ENCODE measurements around the gene ZDHHC14.

Gene ZDHHC14

DNA sequence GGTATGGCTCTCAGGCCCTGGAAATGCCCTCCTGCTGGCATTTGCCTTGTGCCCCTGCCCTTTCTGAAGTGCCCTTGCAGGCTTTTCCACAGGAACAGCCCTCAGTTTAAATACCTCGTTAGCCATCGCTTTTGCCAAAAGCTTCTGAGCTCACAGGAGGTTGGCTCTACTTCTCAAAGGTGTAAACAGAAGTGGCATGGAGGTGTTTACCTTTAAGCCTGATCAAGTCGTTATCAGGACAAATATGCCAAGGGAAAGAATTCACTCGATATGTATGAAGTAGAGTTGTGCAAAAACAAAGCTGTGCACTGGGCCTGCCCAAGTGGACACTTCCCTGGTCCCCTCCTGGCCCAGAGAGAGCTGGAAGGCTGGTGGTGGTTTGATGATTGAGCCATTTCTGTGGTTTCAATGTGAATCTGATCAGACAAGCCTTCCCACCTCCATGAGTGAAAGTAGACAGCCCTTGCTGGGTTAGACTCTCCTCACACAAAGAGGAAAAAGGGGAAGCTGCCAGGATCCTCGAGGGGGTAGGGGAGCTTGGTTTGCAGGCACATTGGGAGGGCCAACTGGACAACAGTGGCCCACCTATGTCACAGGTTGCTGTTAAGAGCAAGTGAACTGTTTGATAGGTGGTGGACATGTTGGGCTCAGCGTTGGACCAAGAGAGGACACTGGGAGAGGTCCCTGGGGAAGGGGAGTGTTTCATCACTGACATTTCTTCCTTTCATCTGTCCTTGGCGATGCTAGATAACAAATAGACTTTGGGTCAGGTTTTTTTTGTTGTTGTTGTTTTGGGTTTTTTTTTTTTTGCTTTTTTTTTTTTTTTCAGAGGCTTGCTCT is 98.7 kb downstream of the ZDHHC14 start:
- TF ChIP-seq, protein P1, sequence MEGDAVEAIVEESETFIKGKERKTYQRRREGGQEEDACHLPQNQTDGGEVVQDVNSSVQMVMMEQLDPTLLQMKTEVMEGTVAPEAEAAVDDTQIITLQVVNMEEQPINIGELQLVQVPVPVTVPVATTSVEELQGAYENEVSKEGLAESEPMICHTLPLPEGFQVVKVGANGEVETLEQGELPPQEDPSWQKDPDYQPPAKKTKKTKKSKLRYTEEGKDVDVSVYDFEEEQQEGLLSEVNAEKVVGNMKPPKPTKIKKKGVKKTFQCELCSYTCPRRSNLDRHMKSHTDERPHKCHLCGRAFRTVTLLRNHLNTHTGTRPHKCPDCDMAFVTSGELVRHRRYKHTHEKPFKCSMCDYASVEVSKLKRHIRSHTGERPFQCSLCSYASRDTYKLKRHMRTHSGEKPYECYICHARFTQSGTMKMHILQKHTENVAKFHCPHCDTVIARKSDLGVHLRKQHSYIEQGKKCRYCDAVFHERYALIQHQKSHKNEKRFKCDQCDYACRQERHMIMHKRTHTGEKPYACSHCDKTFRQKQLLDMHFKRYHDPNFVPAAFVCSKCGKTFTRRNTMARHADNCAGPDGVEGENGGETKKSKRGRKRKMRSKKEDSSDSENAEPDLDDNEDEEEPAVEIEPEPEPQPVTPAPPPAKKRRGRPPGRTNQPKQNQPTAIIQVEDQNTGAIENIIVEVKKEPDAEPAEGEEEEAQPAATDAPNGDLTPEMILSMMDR (IDR thresholded peaks at IDR 0.05; ENCODE audit: poor library complexity, severe bottlenecking): no peak
- DNase-seq (ENCODE audit: low spot score): no peak
- no peak for ATAC-seq (ENCODE audit: low read depth)
- Histone ChIP-seq H3K4me3 (ENCODE audit: severe bottlenecking) (no peak overlapping the region), H3K27ac (ENCODE audit: poor library complexity, severe bottlenecking) (no peak overlapping the region), H3K4me1 (ENCODE audit: insufficient read depth, poor library complexity, severe bottlenecking) (no peaks in the 10 kb centered on the region), H3K9me3 (ENCODE audit: severe bottlenecking) (no peaks in the 10 kb centered on the region), H3K36me3 (ENCODE audit: low read depth) (no peaks in the 10 kb centered on the region), H3K27me3 (ENCODE audit: insufficient read depth, poor library complexity, severe bottlenecking) (no peaks in the 10 kb centered on the region)

DNA sequence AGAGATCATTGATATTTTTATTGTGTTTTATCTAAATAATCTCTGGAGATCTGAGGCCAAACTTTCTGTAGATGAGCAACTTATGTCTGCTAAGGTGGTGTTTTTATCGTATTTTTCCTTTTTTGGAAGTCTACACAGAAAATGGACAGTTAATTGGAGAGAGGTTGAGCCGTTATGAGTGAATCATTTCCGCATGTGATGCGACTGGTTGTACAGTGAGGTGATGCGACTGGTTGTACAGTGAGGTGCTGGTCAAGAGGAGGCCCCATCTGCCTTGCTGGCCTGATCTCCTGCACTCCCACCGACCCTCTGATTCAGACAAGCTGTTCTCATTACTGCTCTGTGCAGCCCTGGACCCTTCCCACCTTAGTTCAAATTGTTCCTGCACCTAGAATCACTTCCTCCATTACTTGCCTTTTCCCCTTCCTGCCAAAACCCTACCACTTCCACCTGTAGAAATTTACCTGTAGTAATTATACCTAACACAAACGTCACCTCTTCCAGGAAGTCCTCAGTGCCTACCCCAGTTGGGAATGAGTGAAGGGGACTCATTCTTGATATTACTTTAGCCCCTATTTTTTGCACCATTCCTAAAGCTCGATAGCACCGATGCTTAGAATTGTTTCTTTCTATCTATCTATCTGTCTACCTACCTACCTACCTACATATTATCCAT is 100.3 kb downstream of the ZDHHC14 start:
- H3K27me3 ChIP-seq (ENCODE audit: insufficient read depth, poor library complexity, severe bottlenecking): no peaks in the 10 kb centered on the region
- H3K4me1 ChIP-seq (ENCODE audit: insufficient read depth, poor library complexity, severe bottlenecking): no peaks in the 10 kb centered on the region
- H3K36me3 ChIP-seq (ENCODE audit: low read depth): no peaks in the 10 kb centered on the region
- peaks cover 2% of the 10 kb centered on the region for H3K9me3 ChIP-seq (ENCODE audit: severe bottlenecking)
- TF ChIP-seq, protein P1 (IDR thresholded peaks at IDR 0.05; ENCODE audit: poor library complexity, severe bottlenecking): no peak
- no peak for ATAC-seq (ENCODE audit: low read depth)
- H3K27ac ChIP-seq (ENCODE audit: poor library complexity, severe bottlenecking): no peak overlapping the region
- no peak for DNase-seq (ENCODE audit: low spot score)
- H3K4me3 ChIP-seq (ENCODE audit: severe bottlenecking): no peak overlapping the region

DNA sequence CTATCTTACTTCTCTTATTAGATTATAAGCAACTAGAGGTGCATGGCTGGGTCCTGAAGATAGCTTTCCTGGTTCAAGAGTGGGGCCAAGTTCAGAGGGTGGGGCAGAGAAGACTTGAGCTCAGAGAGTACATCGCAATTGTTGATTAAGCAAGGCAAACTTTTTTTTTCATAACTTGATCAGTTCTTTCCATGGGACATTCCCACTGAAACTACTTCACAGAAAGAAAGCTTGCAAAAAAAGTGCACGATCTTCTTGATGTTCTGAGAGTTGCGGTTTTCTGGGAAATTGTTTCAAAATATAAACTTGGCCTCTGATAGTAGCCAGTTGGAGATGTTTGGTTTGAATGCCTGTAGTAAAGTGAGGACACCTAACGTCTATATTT is 100.9 kb downstream of the ZDHHC14 start:
- peaks cover 2% of the 10 kb centered on the region for H3K9me3 ChIP-seq (ENCODE audit: severe bottlenecking)
- no peak for ATAC-seq (ENCODE audit: low read depth)
- no peaks in the 10 kb centered on the region for H3K4me1 ChIP-seq (ENCODE audit: insufficient read depth, poor library complexity, severe bottlenecking)

GRCh38 chr6:157483770-157484169 is 102.8 kb downstream of the ZDHHC14 start:
- no peak for ATAC-seq (ENCODE audit: low read depth)
- Histone ChIP-seq H3K4me1 (ENCODE audit: insufficient read depth, poor library complexity, severe bottlenecking) (no peaks in the 10 kb centered on the region), H3K27me3 (ENCODE audit: insufficient read depth, poor library complexity, severe bottlenecking) (no peaks in the 10 kb centered on the region), H3K9me3 (ENCODE audit: severe bottlenecking) (peaks cover 2% of the 10 kb centered on the region), H3K36me3 (ENCODE audit: low read depth) (no peaks in the 10 kb centered on the region), H3K27ac (ENCODE audit: poor library complexity, severe bottlenecking) (no peak overlapping the region), H3K4me3 (ENCODE audit: severe bottlenecking) (no peak overlapping the region)
- no peak for DNase-seq (ENCODE audit: low spot score)
- TF ChIP-seq, protein P1 (IDR thresholded peaks at IDR 0.05; ENCODE audit: poor library complexity, severe bottlenecking): no peak

More for the DNA sequence above, 100.9 kb downstream of the ZDHHC14 start:
- Histone ChIP-seq H3K27me3 (ENCODE audit: insufficient read depth, poor library complexity, severe bottlenecking) (no peaks in the 10 kb centered on the region), H3K36me3 (ENCODE audit: low read depth) (no peaks in the 10 kb centered on the region), H3K4me3 (ENCODE audit: severe bottlenecking) (no peak overlapping the region), H3K27ac (ENCODE audit: poor library complexity, severe bottlenecking) (no peak overlapping the region)
- TF ChIP-seq, protein P1 (IDR thresholded peaks at IDR 0.05; ENCODE audit: poor library complexity, severe bottlenecking): no peak
- no peak for DNase-seq (ENCODE audit: low spot score)
